CMK (cell line): Measurements from ENCODE around the gene HNRNPM.

ENCODE experiments used
- DNase-seq: peaks from one replicate; pipeline ENCODE4 v3.0.0-alpha.2; 2010; ENCODE audit warnings: low read depth

The HNRNPM gene

GRCh38 chr19:8460516-8461298 lies 15.9 kb downstream of the HNRNPM start:
- DNase-seq = no peak

- DNase-seq = no peak
Measured at GRCh38 chr19:8461376-8461775, 16.6 kb downstream of the HNRNPM start.

GRCh38 chr19:8461891-8462290 lies 17.1 kb downstream of the HNRNPM start:
- no peak for DNase-seq

- DNase-seq = no peak
Measured at GRCh38 chr19:8462571-8462970, 17.8 kb downstream of the HNRNPM start.

- no peak for DNase-seq
Measured at GRCh38 chr19:8463365-8463764, 18.6 kb downstream of the HNRNPM start.

- no peak for DNase-seq
Measured at GRCh38 chr19:8466018-8466417, 21.2 kb downstream of the HNRNPM start.

- no peak for DNase-seq
Measured at GRCh38 chr19:8468124-8468523, 23.3 kb downstream of the HNRNPM start.

GRCh38 chr19:8468761-8469373 lies 24.1 kb downstream of the HNRNPM start:
- no peak for DNase-seq

GRCh38 chr19:8469613-8470368 lies 25.0 kb downstream of the HNRNPM start:
- no peak for DNase-seq

GRCh38 chr19:8473648-8474476 lies 29.1 kb downstream of the HNRNPM start:
- DNase-seq = no peak

GRCh38 chr19:8475005-8475404 lies 30.2 kb downstream of the HNRNPM start:
- no peak for DNase-seq

GRCh38 chr19:8476524-8476923 lies 31.7 kb downstream of the HNRNPM start:
- no peak for DNase-seq

GRCh38 chr19:8477889-8478288 lies 33.1 kb downstream of the HNRNPM start:
- no peak for DNase-seq

GRCh38 chr19:8478598-8478997 lies 33.8 kb downstream of the HNRNPM start:
- no peak for DNase-seq

GRCh38 chr19:8481201-8481600 lies 36.4 kb downstream of the HNRNPM start:
- no peak for DNase-seq

- DNase-seq = no peak
Measured at GRCh38 chr19:8481616-8482015, 36.8 kb downstream of the HNRNPM start.

- no peak for DNase-seq
Measured at GRCh38 chr19:8482696-8483095, 37.9 kb downstream of the HNRNPM start.

GRCh38 chr19:8483165-8483564 lies 38.4 kb downstream of the HNRNPM start:
- no peak for DNase-seq

GRCh38 chr19:8484331-8484894 lies 39.6 kb downstream of the HNRNPM start:
- no peak for DNase-seq

GRCh38 chr19:8485561-8486371 lies 41.0 kb downstream of the HNRNPM start:
- DNase-seq = no peak

- no peak for DNase-seq
Measured at GRCh38 chr19:8486661-8487136, 41.9 kb downstream of the HNRNPM start.
